GM10248 (cell line): ENCODE measurements around the gene DMTF1.

Source experiments
- CTCF ChIA-PET: fragments of 300-600 bp; sonication (Branson Sonifier 250); formaldehyde crosslinking; extraction: SDS; loops from one replicate; lab custom pipeline; 2021; ENCODE audit warnings: antibody characterized with exemption; lab: Yijun Ruan, JAX
- POLR2A ChIA-PET: fragments of 350-650 bp; sonication (Branson Sonifier 250); formaldehyde crosslinking; extraction: SDS; loops from one replicate; lab custom pipeline; 2020; ENCODE audit warnings: antibody characterized with exemption; lab: Yijun Ruan, JAX
- DNase-seq: peaks from one replicate; pipeline ENCODE4 v3.0.0; 2012; ENCODE audit errors: extremely low spot score
- CTCF ChIP-seq: IDR thresholded peaks from 2 replicates; pipeline ENCODE4 v1.5.1; 2012; ENCODE audit warnings: mild to moderate bottlenecking, low read depth; ENCODE audit errors: extremely low read depth, missing control alignments, control extremely low read depth

Gene DMTF1

GRCh38 chr7:87206361-87206760 lies 54.1 kb downstream of the DMTF1 start:
- no peak for TF ChIP-seq CTCF
- ChIA-PET CTCF (no interaction called here), POLR2A (no interaction called here)
- no peak for DNase-seq

- no peak for TF ChIP-seq CTCF
- DNase-seq: no peak
- POLR2A ChIA-PET: no interaction called here
- CTCF ChIA-PET: interaction anchor here (1.2 to 1.6 kb wide), 2 partner anchors 17 to 22 kb away, joined by 3 to 4 read pairs; no protein-coding TSS in a partner anchor
Measured at GRCh38 chr7:87209295-87209924, 57.2 kb downstream of the DMTF1 start.

GRCh38 chr7:87210506-87210905 lies 58.3 kb downstream of the DMTF1 start:
- no peak for DNase-seq
- CTCF ChIA-PET: interaction anchor here (0.9 to 4.5 kb wide), 3 partner anchors 7 to 58 kb away, joined by 3 to 27 read pairs (median 3); partner anchors contain the start of gene DMTF1
- POLR2A ChIA-PET: interaction anchor here (0.6 to 0.7 kb wide), 2 partner anchors 46 to 294 kb away, joined by 3 to 5 read pairs; no protein-coding TSS in a partner anchor

GRCh38 chr7:87212498-87212897 lies 60.2 kb downstream of the DMTF1 start:
- no peak for DNase-seq
- no peak for TF ChIP-seq CTCF
- POLR2A ChIA-PET: interaction anchor here (0.7 to 1.4 kb wide), 3 partner anchors 15 to 60 kb away, joined by 3 to 6 read pairs (median 3); partner anchors contain the start of gene DMTF1

More at GRCh38 chr7:87210506-87210905, 58.3 kb downstream of the DMTF1 start:
- TF ChIP-seq CTCF: no peak

GRCh38 chr7:87213252-87213651 lies 61.0 kb downstream of the DMTF1 start:
- ChIA-PET POLR2A (interaction anchor here (0.8 to 1.4 kb wide), 2 partner anchors 42 to 61 kb away, joined by 3 to 6 read pairs; partner anchors contain the start of gene DMTF1), CTCF (interaction anchor here (0.9 to 4.5 kb wide), 9 partner anchors 8 to 154 kb away, joined by 3 to 27 read pairs (median 5); partner anchors contain the start of genes DMTF1 and ELAPOR2)
- TF ChIP-seq CTCF: no peak
- DNase-seq: no peak

More at GRCh38 chr7:87212498-87212897, 60.2 kb downstream of the DMTF1 start:
- CTCF ChIA-PET: interaction anchor here (1.0 to 4.5 kb wide), 7 partner anchors 9 to 296 kb away, joined by 3 to 27 read pairs (median 6); partner anchors contain the start of gene DMTF1

- ChIA-PET POLR2A (interaction anchor here (0.5 kb wide), 1 partner anchor 721 kb away, joined by 4 read pairs; no protein-coding TSS in a partner anchor), CTCF (interaction anchor here (0.9 to 4.5 kb wide), 9 partner anchors 8 to 154 kb away, joined by 3 to 27 read pairs (median 4); partner anchors contain the start of genes DMTF1 and ELAPOR2)
- DNase-seq: no peak
- TF ChIP-seq CTCF: no peak
Measured at GRCh38 chr7:87213811-87214210, 61.6 kb downstream of the DMTF1 start.
